SK-N-SH treated with all-trans-retinoic acid at 6 μM for 48 hours (cell line): ENCODE data around the gene MGLL.

Source experiments
- ATAC-seq: fragments of 200-7000 bp; cut with Tn5 transposase; 3 replicates; pipeline ENCODE4 v1.9.1; 2020; ENCODE audit warnings: mild to moderate bottlenecking, moderate library complexity
- ARNTL ChIP-seq: fragments of 450-650 bp; formaldehyde crosslinking; IDR thresholded peaks from 2 replicates; pipeline ENCODE4 v1.5.0; 2020; ENCODE audit warnings: low read depth, mild to moderate bottlenecking, moderate library complexity, borderline replicate concordance
- BACH2 ChIP-seq: fragments of 250-450 bp; sonication (Bioruptor Pico); IDR thresholded peaks from 2 replicates; pipeline ENCODE4 v1.9.0; 2021; ENCODE audit warnings: mild to moderate bottlenecking, borderline replicate concordance
- CREB5 ChIP-seq: fragments of 250-450 bp; sonication (Bioruptor Pico); IDR thresholded peaks from 2 replicates; pipeline ENCODE4 v1.5.1; 2020; ENCODE audit warnings: low read depth, mild to moderate bottlenecking, moderate library complexity
- CSDC2 ChIP-seq: fragments of 250-450 bp; sonication (Bioruptor Pico); IDR thresholded peaks from 2 replicates; pipeline ENCODE4 v1.5.0; 2020; ENCODE audit warnings: mild to moderate bottlenecking, moderate library complexity
- GLIS3 ChIP-seq: fragments of 250-450 bp; sonication (Bioruptor Pico); IDR thresholded peaks from 2 replicates; pipeline ENCODE4 v1.5.0; 2020; ENCODE audit warnings: mild to moderate bottlenecking, moderate library complexity
- OSR1 ChIP-seq: fragments of 250-450 bp; sonication (Bioruptor Pico); IDR thresholded peaks from 2 replicates; pipeline ENCODE4 v1.8.0; 2022; ENCODE audit warnings: moderate library complexity, mild to moderate bottlenecking, inconsistent platforms
- PATZ1 ChIP-seq: fragments of 250-450 bp; sonication (Bioruptor Pico); IDR thresholded peaks from 2 replicates; pipeline ENCODE4 v1.8.0; 2020; ENCODE audit warnings: mild to moderate bottlenecking, moderate library complexity, borderline replicate concordance
- PPARA ChIP-seq: fragments of 250-450 bp; sonication (Bioruptor Pico); IDR thresholded peaks from 2 replicates; pipeline ENCODE4 v1.5.0; 2020; ENCODE audit warnings: mild to moderate bottlenecking, borderline replicate concordance
- RARB ChIP-seq: fragments of 250-450 bp; sonication (Bioruptor Pico); IDR thresholded peaks from 2 replicates; pipeline ENCODE4 v1.8.0; 2021; ENCODE audit warnings: mild to moderate bottlenecking, moderate library complexity
- SNAI2 ChIP-seq: fragments of 250-450 bp; sonication (Bioruptor Pico); IDR thresholded peaks from 2 replicates; pipeline ENCODE4 v1.5.0; 2020; ENCODE audit warnings: mild to moderate bottlenecking, moderate library complexity
- TCF4 ChIP-seq: fragments of 250-450 bp; sonication (Bioruptor Pico); IDR thresholded peaks from 2 replicates; pipeline ENCODE4 v1.8.0; 2021; ENCODE audit warnings: mild to moderate bottlenecking, moderate library complexity, borderline replicate concordance
- TOX ChIP-seq: fragments of 250-450 bp; sonication (Bioruptor Pico); IDR thresholded peaks from 2 replicates; pipeline ENCODE4 v1.8.0; 2021; ENCODE audit warnings: mild to moderate bottlenecking, moderate library complexity, borderline replicate concordance
- ZC3H10 ChIP-seq: fragments of 250-450 bp; sonication (Bioruptor Pico); IDR thresholded peaks from 2 replicates; pipeline ENCODE4 v1.5.1; 2021; ENCODE audit warnings: mild to moderate bottlenecking, moderate library complexity
- ZFP3 ChIP-seq: fragments of 250-450 bp; sonication (Bioruptor Pico); IDR thresholded peaks from 2 replicates; pipeline ENCODE4 v1.5.0; 2020; ENCODE audit warnings: mild to moderate bottlenecking, moderate library complexity
- ZFP30 ChIP-seq: fragments of 450-650 bp; formaldehyde crosslinking; IDR thresholded peaks from 2 replicates; pipeline ENCODE4 v1.5.0; 2022; ENCODE audit warnings: mild to moderate bottlenecking, moderate library complexity
- ZNF565 ChIP-seq: fragments of 450-650 bp; formaldehyde crosslinking; conservative IDR thresholded peaks from 2 replicates; pipeline ENCODE4 v1.5.0; 2020; ENCODE audit warnings: low read depth, mild to moderate bottlenecking, moderate library complexity
- ZNF70 ChIP-seq: fragments of 450-650 bp; formaldehyde crosslinking; IDR thresholded peaks from 2 replicates; pipeline ENCODE4 v1.5.0; 2020; ENCODE audit warnings: mild to moderate bottlenecking, moderate library complexity
- ZNF8 ChIP-seq: fragments of 450-650 bp; formaldehyde crosslinking; IDR thresholded peaks from 2 replicates; pipeline ENCODE4 v1.5.0; 2020; ENCODE audit warnings: mild to moderate bottlenecking, moderate library complexity
- TF ChIP-seq, protein P1 (sequence below): fragments of 250-450 bp; sonication (Bioruptor Pico); IDR thresholded peaks from 2 replicates; pipeline ENCODE4 v1.5.1; 2021; ENCODE audit warnings: mild to moderate bottlenecking, moderate library complexity
- TF ChIP-seq, protein P2 (sequence below): fragments of 250-450 bp; sonication (Bioruptor Pico); IDR thresholded peaks from 2 replicates; pipeline ENCODE4 v1.5.0; 2020; ENCODE audit warnings: mild to moderate bottlenecking, moderate library complexity
- TF ChIP-seq, protein P3 (sequence below): fragments of 250-450 bp; sonication (Bioruptor Pico); IDR thresholded peaks from 2 replicates; pipeline ENCODE4 v1.8.0; 2021; ENCODE audit warnings: low read depth, mild to moderate bottlenecking, moderate library complexity, borderline replicate concordance

MGLL gene

GRCh38 chr3:127809211-127809610 lies 13.1 kb downstream of the MGLL start:
- no peak for ATAC-seq
- TF ChIP-seq ZNF70 (CRISPR knock-in tag) (no peak), CREB5 (CRISPR knock-in tag) (no peak), ARNTL (CRISPR knock-in tag) (no peak), GLIS3 (CRISPR knock-in tag) (no peak), RARB (CRISPR knock-in tag) (no peak), PATZ1 (CRISPR knock-in tag) (no peak), ZFP3 (CRISPR knock-in tag) (no peak), ZNF565 (CRISPR knock-in tag) (no peak), CSDC2 (CRISPR knock-in tag) (no peak), TOX (CRISPR knock-in tag) (no peak), ZC3H10 (CRISPR knock-in tag) (no peak), OSR1 (CRISPR knock-in tag) (no peak), BACH2 (CRISPR knock-in tag) (no peak), ZNF8 (CRISPR knock-in tag) (no peak), ZFP30 (CRISPR knock-in tag) (no peak), TCF4 (CRISPR knock-in tag) (no peak), PPARA (CRISPR knock-in tag) (no peak), SNAI2 (no peak)
- TF ChIP-seq, protein P1, sequence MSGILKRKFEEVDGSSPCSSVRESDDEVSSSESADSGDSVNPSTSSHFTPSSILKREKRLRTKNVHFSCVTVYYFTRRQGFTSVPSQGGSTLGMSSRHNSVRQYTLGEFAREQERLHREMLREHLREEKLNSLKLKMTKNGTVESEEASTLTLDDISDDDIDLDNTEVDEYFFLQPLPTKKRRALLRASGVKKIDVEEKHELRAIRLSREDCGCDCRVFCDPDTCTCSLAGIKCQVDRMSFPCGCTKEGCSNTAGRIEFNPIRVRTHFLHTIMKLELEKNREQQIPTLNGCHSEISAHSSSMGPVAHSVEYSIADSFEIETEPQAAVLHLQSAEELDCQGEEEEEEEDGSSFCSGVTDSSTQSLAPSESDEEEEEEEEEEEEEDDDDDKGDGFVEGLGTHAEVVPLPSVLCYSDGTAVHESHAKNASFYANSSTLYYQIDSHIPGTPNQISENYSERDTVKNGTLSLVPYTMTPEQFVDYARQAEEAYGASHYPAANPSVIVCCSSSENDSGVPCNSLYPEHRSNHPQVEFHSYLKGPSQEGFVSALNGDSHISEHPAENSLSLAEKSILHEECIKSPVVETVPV (CRISPR knock-in tag), result no peak
- TF ChIP-seq, protein P2, sequence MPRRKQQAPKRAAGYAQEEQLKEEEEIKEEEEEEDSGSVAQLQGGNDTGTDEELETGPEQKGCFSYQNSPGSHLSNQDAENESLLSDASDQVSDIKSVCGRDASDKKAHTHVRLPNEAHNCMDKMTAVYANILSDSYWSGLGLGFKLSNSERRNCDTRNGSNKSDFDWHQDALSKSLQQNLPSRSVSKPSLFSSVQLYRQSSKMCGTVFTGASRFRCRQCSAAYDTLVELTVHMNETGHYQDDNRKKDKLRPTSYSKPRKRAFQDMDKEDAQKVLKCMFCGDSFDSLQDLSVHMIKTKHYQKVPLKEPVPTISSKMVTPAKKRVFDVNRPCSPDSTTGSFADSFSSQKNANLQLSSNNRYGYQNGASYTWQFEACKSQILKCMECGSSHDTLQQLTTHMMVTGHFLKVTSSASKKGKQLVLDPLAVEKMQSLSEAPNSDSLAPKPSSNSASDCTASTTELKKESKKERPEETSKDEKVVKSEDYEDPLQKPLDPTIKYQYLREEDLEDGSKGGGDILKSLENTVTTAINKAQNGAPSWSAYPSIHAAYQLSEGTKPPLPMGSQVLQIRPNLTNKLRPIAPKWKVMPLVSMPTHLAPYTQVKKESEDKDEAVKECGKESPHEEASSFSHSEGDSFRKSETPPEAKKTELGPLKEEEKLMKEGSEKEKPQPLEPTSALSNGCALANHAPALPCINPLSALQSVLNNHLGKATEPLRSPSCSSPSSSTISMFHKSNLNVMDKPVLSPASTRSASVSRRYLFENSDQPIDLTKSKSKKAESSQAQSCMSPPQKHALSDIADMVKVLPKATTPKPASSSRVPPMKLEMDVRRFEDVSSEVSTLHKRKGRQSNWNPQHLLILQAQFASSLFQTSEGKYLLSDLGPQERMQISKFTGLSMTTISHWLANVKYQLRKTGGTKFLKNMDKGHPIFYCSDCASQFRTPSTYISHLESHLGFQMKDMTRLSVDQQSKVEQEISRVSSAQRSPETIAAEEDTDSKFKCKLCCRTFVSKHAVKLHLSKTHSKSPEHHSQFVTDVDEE (CRISPR knock-in tag), result no peak
- TF ChIP-seq, all 23 proteins: peak for 0

- no peak for ATAC-seq
- TF ChIP-seq PPARA (CRISPR knock-in tag) (no peak), CREB5 (CRISPR knock-in tag) (no peak), SNAI2 (no peak), PATZ1 (CRISPR knock-in tag) (no peak), ZFP3 (CRISPR knock-in tag) (no peak), ZNF565 (CRISPR knock-in tag) (no peak)
- TF ChIP-seq, protein P1 (CRISPR knock-in tag), result no peak
- TF ChIP-seq, protein P2 (CRISPR knock-in tag), result no peak
- TF ChIP-seq, protein P3, sequence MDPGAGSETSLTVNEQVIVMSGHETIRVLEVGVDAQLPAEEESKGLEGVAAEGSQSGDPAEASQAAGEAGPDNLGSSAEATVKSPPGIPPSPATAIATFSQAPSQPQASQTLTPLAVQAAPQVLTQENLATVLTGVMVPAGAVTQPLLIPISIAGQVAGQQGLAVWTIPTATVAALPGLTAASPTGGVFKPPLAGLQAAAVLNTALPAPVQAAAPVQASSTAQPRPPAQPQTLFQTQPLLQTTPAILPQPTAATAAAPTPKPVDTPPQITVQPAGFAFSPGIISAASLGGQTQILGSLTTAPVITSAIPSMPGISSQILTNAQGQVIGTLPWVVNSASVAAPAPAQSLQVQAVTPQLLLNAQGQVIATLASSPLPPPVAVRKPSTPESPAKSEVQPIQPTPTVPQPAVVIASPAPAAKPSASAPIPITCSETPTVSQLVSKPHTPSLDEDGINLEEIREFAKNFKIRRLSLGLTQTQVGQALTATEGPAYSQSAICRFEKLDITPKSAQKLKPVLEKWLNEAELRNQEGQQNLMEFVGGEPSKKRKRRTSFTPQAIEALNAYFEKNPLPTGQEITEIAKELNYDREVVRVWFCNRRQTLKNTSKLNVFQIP (CRISPR knock-in tag), result no peak
These were observed 14.1 kb downstream of the MGLL start for GRCh38 chr3:127808197-127808596.
